Activated CD4-positive, alpha-beta T cell treated with anti-CD3 and anti-CD28 coated beads, Interleukin-2, amount 50 U/mL, for 48 hours (primary cell): ENCODE measurements around the gene HOXC5.

Source experiments
- DNase-seq, 2 experiments: peaks; one replicate each; pipeline ENCODE4 v3.0.0-alpha.2; 2020

HOXC5 gene

DNA sequence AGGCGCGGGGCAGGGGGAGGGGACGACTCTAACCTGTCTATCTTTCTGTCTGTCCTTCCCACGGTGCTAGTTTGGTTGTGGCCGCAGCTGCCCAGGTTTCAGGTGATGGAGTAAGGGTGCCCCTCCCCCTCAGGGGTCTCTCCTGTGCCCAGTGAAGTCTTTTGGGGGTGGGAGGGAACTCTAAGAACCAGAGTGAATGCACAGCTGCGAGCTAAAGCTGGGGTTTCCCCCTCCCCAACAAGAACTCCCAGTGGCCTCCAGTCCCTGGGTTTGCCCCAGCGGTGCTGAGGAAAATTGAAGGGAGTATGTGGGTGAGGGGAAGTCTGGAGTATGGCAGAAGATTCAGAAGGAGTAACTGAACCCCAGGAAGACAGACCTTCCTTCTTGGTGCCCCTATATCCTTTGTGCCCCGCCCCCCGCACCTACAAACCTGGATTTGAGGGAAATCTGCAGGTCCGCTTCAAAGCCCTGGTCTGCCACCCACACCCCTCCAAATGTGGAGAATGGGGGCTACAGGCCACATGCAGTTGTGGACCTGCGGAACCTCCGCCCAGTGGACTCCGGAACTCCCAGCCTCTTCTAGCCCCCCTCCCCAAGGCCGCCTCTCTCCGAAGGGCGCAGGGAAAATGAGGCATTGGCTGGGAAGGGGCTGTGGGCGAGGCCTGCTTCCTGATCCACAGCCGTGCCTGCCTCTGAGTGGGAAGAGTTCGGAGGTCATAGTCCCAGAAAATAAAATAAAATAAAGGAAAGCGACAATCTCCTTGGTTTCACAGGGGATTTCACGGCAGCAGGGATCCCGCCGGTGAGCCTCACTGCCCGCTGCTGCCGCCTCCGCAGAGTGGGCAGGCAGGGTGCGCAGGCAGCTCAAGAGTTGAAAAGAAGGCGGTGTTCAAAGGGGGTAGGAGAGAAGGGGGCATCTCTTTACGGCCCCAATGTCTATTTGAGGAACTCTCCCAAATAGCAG is 36.3 kb upstream of the HOXC5 start:
- DNase-seq, result no peak

DNA sequence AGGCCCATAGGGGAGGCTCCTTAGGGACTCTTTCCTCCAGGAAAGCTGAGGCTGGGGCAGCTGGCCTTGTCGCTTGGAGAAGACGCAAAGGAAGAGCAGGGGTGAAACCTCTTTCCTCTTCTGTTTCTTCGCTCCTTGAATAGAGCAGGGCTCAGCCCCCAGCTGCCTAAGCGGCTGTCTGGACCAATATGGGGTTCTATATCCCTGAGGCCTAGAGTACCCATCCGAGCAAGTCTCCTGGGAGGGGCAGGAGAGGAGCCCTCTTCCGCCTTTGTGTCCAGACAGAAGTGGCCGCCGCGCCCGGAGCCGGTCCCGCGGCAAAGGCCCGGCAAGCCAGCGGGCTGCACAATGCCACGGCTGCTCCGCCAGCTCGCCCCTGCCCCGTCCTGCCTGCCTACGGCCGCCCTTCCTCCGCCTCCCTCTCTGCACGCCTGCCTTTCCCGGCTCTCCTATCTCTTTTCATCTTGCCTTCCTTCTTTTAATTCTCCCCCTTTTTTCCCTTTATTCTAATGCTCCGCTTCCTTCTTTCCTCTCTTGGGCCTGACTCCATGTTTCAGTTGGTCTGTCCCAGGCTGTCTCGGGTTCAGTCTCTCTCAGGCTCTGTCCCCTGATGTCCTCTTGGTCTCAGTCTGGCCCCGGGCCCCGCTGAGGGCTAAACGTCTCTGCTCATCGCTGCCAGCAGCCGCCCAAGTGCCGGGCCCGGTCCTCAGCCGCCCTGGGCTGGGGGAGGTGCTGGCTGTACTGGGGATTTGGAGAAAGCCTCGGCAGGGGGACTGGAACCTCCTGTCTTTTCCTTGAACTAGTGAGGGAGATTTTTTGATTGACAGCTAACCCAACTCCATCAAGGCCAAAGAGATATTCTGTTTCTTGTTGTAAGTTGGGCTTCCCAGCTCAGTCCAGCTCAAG is 35.4 kb upstream of the HOXC5 start:
- no peak for DNase-seq

DNA sequence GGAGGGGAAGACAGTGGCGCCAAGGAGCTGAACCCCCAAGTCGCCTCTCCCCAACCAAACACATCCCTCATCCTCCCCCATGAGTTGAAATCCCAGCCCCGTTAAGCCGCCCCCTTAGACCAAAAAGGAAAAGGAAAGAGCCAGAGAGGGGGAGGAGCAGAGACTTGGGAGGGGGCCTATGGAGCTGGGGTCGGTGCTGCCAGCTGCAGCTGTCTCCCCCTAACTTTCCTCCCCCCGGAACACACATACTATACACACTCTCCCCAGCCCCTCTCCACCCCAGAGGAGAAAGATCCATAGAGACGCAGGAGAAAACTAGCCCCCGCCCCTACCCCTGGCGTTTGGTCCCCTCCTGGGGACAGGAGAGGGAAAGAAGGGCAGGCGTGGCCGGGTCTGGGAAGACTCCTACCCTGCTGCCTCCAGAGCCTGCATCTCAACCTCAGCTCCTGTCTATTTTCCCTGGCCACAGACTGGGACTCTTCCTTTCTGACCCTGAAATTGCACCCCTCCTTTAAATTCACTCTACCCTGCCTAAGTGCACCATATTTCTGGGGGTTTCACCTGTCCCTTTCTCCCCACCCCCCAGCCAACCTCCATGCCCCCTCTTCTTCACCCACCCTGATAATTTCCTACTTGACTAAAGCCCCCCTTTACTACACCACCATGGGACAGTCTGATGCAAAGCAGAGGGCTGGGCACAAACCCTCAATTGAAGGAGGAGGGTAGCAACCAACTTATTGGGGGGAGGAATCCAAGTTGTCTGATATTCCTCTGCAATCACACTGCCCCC is 34.5 kb upstream of the HOXC5 start:
- DNase-seq, result no peak

DNA sequence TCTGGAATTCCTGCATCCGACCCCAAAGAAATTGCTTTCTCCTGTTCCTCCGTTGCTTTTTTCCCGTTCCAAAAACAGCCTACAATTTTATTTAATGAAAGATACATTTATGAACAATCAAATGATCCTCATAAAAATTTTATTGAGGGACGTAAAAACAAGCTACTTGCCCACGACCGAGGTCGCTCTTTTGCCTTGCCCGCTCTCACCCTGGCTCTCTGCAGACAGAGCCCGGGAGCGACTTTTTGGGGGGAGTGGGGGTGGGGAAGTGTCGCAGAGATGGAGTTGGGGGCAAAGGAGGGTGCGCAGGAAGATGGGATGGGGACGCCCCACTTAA is 34.0 kb upstream of the HOXC5 start:
- DNase-seq, result no peak

DNA sequence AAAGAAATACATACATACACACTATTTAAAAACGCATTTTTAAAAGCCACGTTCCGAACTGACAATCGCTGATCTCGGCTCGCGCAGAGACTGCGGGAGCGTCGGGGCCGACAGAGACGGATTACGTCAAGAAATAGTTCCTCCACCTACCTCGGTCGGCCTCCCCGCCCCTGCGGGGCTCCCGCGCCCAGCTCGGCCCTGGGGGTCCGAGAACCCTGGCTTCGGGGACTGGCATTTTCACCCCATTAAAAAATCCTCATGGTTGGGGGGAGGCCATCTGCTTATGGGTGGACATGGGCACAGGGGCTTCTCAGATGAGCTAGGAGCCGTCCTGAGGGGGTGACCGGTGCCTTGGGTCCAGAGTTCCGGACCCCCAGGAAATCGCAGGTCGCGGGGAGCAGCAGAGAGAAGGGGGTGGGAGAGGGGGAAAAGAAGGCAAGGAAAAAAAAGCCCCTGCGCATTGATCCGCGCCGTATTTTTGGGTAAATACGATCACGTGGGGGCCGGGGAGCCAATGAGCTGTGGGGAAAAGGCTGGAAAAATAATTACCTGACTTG is 33.2 kb upstream of the HOXC5 start:
- peak in 1 of 2 experiments; percentile 47 for DNase-seq

DNA sequence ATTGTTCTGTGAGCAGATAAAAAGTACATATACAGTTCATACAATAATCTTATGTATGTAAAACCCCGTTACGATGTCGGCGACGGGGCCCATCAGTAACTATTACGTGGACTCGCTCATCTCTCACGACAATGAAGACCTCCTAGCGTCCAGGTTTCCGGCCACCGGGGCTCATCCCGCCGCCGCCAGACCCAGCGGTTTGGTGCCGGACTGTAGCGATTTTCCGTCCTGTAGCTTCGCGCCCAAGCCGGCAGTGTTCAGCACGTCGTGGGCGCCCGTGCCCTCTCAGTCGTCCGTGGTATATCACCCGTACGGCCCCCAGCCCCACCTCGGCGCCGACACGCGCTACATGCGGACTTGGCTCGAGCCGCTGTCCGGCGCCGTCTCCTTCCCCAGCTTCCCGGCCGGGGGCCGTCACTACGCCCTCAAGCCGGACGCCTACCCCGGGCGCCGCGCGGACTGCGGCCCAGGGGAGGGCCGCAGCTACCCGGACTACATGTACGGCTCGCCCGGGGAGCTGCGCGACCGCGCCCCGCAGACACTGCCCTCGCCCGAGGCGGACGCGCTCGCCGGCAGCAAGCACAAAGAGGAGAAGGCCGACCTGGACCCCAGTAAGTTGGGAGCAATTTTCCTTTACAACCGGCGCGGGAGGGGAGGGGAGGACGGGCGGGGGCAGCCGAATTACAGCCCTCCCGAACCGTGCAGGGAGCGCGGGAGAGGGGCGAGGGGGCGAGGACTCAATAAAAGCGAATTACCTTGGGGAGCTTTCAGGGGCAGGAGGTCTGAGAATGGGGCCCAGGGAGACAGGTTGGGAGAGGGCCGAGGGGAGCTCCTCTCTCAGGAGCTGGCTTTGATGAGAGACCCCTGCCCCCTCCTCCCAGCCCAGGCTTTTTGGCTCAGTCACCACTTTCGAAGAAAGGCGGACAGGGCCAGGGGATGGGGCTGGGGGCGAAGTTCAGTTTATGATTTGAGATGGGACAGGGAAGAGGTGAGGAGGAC is 32.4 kb upstream of the HOXC5 start, which contains the start of gene HOXC9:
TSS of gene HOXC9 (plus strand) at position 46 of the 999 bp plus-strand sequence. CDS start at position 74, 28 bp downstream.
- DNase-seq, result no peak

DNA sequence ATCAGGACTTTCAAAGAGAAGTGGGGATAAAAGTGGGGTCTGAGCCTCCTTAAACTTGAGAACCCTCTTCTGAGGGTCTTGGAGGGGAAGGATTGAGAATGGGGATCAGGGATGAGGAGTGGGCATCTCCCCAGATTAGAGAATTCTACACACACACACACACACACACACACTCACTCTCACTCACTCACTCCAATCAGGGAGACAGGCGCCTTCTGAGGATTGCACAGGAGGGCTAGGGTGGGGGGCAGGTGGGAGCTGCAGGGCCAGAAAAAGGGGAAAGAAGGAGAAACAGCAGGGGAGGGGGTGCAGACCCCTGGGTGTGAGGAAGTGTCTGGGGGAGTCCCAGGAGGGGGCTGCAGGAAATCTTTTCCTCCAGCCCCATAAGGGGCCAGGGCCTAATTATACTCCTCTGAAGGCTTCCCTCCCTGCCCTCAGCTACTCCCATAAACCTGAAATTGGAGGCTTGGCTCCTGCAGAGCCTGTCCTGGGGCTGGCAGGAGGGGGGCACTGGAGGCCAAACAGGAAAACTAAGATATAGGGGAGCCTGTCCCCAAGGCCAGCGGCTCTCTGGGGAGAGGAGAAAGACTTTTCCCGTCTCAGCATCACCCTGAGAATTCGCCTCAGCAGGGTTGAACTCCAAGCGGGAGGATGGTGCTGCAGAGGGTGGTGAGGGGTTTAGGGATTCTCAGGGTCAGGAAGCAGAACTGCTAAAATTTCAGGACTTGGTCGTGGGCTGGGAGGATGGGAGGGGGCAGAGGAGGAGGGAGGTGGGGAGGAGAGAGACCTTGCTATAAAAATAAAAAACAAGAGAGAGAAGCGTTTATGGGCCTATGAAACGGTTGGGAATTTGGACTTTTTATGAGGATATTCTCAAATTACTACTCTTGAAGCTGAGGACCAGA is 31.3 kb upstream of the HOXC5 start:
- no peak for DNase-seq

DNA sequence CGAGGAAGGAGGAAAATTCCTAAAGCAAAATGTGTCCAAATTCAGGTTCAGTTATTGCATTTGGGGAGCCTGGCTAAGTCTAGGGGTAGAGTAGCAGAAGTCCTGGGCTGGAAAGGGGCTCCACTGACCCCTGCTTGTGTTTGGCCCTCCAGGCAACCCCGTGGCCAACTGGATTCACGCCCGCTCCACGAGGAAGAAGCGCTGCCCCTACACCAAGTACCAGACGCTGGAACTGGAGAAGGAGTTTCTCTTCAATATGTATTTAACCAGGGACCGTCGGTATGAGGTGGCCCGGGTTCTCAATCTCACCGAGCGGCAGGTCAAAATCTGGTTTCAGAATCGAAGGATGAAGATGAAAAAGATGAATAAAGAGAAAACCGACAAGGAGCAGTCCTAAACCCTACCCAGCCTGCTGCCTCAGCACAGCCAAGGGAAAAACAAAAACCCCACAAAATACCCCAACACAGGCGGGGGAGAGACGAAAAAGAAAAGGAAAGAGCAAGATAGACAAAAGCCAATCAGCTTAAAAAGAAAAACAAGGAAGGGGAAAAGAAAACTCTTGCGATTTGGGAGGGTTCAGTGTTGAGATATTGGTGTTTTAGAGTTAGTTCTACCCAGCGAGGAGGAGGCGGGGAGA is 30.5 kb upstream of the HOXC5 start:
- no peak for DNase-seq

DNA sequence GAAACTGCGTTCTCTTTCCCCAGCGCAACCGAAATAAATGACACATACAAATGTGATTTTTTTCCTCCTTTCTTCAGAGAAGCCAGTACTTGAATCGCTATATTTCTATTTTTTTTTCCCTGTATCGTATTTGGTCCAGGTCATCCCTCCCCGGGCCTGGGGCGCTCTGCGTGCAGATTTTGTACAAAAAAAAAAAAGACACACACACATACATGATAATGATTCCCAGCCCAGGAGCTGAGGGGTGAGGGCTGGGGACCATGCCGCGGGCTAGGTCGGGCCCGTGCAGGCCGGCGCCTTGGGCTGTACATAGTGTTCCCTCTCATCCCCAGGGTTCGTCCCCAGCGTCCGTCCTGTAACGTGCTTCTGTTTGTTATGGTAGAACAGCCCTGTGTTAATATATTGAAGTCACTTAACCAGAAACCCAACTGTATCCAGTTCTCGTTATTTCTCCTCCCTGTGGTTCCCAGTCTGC is 29.9 kb upstream of the HOXC5 start:
- DNase-seq, result no peak

DNA sequence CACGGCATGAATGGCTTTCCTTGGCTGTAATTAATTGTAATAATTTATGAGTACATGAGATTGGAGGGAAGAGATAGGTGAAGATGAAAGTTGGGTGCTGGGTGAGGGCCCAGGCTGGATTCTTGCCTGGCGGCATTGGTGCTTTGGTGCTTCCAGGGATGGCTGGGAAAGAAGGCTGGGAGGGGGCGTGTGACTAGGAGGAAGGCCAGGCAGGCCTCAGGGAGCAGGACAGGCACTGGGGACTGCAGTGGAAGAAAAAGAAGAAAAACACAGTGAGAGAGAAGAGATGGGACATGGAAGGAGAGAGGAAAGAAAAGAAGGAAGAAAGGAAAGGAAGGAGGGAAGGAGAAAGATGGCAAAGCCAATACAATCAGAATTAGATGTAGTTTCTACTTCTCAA is 29.2 kb upstream of the HOXC5 start:
- DNase-seq, result no peak

DNA sequence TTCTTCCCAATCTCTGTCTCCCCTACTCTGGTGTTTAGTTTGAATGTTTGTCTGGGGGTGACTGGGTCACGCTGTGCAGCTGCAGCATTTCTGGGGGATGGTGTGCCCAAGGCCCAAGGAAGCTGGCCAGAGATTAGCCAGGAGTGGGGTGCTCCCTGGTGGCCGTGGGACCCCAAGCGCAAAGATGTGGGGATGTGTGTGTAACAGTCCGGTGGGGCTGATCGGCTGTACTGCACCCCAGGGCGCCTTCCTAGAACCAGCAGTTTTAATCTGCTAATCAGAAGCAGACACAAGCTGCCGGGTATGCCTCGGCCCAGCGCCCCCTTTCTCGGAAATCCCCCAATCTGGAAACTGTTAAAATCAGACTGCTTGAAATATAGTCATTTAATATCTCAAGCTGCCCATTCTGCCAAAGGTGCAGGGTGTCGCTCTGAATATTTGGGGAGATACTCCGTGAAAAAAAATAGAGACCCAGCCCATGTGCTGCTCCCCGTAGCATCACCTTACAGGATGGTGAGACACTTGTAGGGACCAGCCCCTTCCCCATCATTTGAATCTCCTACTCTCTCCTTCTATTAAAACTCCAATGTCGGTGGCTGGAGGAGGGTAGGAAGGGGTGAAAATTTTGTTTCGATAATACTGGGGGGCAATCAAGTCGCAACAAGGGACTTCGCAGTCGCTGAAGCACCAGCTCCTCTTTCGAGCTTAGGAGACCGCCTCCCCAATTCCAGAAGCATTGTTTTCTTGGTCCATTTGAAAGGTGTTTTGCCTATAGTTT is 28.6 kb upstream of the HOXC5 start:
- DNase-seq, result no peak

DNA sequence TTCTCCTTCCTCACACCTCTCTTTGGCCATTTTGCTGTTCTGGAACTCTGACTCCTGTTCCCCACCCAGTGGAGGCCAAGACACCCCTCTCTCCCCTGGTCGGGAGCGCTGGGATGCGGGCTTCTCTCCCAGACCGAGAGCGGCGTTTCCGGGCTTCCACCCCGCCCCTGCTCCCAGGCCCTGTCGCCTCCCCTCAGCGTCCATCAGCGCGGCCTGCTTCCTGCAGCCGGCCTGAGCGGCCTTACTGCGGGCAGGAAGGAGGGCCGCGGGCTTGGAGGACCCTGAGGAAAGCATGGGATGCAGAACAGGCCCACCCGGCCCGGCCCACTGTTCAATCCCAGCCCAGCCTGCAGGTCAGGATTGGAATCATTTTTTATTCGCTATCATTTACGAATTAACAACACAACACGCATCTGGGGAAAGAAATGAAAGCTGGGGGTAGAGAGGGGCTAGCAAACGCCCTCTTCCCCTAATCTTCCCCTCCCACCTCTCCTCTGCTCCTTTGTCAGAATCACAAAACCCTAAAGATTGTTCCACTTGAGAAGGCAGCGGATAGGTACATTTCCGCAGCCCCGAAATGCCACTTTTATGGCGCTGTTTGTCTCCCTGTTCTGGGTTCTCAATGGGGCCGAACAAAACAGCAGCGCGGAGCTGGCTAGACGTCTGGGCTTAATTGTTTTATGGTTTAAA is 27.9 kb upstream of the HOXC5 start:
- no peak for DNase-seq

DNA sequence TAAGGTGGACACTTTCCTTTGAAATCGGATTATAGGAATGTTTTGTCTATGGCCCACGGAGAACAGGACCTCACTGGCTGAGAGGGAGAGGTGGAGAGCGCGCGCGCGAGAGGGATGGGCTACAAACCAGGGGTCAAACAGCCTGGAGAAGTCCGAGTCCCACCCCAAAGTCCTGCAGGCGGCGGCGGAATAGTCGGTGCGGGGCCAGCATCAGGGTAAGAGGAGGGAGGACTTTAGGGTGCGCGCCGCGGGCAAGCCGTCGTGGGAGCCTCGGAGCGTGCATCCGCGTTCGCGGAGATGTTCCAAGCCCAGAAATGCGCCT is 27.4 kb upstream of the HOXC5 start:
- no peak for DNase-seq

DNA sequence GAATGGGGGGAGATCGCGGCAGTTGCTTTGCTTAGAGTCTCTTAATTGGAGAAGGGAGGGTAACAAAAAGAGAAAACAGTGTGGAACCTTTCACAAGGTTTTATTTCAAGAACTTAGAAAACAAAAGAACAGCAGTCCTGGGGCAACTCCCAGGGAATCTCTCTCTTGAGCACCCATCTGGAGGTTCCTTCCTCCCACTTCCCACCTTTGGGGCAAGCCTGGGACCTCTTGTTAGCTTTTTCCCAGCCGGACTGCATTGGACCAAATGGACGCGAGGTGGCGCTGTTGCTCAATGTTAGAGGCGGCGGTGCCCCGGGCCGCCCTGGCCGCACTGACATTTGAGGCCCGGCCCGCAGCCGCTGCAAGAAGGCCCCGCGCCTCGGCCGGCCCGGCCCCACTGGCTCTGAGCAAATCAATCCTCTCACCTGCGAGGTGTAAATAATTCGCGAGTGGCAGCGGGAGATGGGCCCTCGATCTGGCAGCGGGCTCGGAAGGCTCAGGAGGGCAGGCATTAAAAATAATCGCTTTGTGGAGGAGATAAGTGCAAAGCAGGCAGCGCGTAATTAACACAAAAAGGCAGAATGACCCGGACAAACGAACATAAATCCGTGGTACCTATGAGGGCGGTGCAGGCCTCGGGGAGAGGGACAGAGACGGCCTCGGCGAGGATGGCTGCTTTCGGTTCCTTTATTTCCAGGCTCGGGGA is 26.8 kb upstream of the HOXC5 start:
- DNase-seq, result peak; percentile 90 to 91

DNA sequence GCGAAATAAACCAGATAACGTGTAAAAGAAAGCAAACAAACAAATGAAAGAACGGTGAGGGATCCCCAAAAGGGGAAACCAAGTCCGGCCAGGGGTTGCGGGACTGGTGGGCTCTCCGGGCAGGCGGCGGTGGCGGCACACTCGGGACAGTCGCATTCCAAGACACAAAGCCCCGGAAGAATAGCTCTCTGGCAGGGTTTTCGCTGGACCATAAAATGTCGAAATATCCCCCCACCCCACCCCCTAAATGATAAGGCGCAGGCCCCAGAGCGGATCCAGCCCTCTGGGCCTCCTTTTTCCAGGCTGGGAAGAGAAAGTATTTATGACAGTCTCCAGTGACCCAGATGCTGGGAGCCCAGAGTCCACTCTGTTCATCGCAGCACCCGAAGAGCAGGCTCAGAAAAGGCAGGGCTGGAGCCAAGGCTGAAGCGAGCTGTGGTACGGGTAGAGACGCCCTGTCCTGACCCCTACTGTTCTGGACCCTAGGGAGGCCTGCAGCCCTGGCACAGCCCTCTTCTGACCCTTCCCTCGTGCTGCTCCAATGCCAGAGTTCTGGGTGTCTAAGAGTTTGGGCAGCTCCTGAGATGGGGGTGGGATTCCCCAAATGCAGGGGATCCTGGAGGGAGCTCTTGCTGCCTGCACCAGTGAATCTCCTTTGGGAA is 26.2 kb upstream of the HOXC5 start:
- DNase-seq, result no peak

DNA sequence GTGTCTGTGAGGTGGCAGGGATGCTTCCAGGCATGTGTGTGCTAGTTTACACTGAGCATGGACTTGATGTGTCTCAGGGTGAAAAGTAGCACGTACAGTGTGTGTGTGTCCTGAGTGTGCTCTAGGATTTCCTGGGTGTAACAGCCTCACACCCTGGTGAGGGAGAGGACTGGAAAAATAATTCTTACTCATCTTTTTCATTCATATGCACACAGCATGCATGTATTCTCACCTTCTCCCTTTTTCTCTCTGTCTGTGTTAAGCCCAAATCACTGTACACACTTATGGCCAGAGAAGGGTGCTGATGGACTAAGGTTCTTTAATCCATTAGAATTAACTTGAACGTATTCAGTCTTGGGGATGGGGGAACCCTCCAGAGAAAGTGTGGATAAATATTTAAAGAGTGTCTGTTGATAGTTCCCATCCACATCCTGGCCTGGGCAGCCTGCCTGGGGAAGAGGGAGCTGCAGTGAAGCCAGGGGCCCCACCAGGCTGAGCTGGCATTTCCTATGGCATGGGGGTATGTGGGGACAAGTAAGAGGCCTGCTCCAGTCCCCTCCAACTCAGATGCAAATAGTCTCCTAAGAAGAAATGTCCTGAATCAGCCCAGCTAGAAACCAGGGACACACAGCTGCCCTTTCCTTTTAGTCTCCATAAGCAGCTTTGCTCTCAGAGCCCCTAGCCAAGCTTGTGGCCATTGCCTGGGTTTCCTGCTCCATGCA is 25.2 kb upstream of the HOXC5 start:
- DNase-seq, result no peak

DNA sequence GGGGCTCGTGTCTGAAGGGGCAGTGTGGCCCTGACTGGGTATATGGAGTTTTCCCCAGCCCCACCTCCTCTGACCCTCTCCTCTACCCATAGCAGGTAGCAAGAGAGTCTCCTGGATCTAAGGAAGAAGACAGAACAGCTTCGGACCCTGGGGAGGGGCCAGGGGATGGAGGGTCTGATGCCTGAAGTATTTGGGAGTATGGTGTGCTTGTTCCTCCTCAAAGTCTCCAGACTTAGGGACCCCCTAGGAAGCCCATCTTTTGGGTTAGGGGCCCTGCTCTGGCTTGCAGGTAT is 24.6 kb upstream of the HOXC5 start:
- DNase-seq, result no peak
